Body of pancreas (tissue), 4 donors: Measurements from ENCODE around the gene FAM120B. TPM values are rescaled to one million over a fixed set of nuclear protein-coding genes. Genes with fewer than 3 reads are reported as not detected.

Experiments used
- ATAC-seq: fragments of 150-250 bp; one replicate; pipeline ENCODE4 v1.9.1; 2016
- DNase-seq, 4 donors: peaks; one replicate each; pipeline ENCODE4 v3.0.0-alpha.2; 2019
- H3K27ac ChIP-seq, 4 donors: fragments of 200-600 bp; sonication (generic); 1 replicate in 3 of 4; 2 replicates in 1 of 4; pipeline versions ENCODE4 v1.5.1 to v1.6.1; 2016 to 2019; ENCODE audit warnings: mild to moderate bottlenecking in 1 of 4, mixed read lengths in 1 of 4, moderate library complexity in 1 of 4
- H3K27me3 ChIP-seq, 2 donors: fragments of 200-600 bp; sonication (generic); one replicate each; pipeline ENCODE4 v1.6.0; 2016; ENCODE audit warnings: mild to moderate bottlenecking in 1 of 2
- H3K36me3 ChIP-seq, 2 donors: fragments of 200-600 bp; sonication (generic); replicated peaks in 1 of 2; 2 replicates each; pipeline ENCODE4 v1.5.1; 2016; ENCODE audit warnings: low read depth in 2 of 2; ENCODE audit not compliant: insufficient read depth in 1 of 2
- H3K4me1 ChIP-seq: fragments of 200-600 bp; sonication (generic); one replicate; pipeline ENCODE4 v1.6.0; 2016
- H3K4me3 ChIP-seq, 2 donors: fragments of 200-600 bp; sonication (generic); 1 replicate in 1 of 2; 2 replicates in 1 of 2; pipeline ENCODE4 v1.5.1; 2016 to 2019
- H3K9me3 ChIP-seq, 3 donors: fragments of 200-600 bp; sonication (generic); 1 replicate in 2 of 3; 2 replicates in 1 of 3; pipeline ENCODE4 v1.5.1; 2016
- CTCF ChIP-seq, 7 experiments: fragments of 450-650 bp in 4 of 7; fragments of 200-600 bp in 3 of 7; sonication (generic) in 3 of 7; IDR thresholded peaks; one replicate each; pipeline ENCODE4 v1.5.1; 2016 to 2019; ENCODE audit warnings: antibody characterized with exemption in 7 of 7
- POLR2A ChIP-seq, 3 donors: fragments of 450-650 bp; IDR thresholded peaks; one replicate each; pipeline ENCODE4 v1.6.1; 2016; ENCODE audit warnings: antibody characterized with exemption in 3 of 3, mild to moderate bottlenecking in 2 of 3
- WGBS, 2 donors: methylation state at CpG; one replicate each; pipeline ENCODE4 v1.1.5; 2017; 5-methylcytosine and 5-hydroxymethylcytosine counted together
- intact Hi-C: fragments of 100-400 bp; cut with DNase I; formaldehyde crosslinking; loops from one replicate; pipeline ENCODE4 v1.15.1; 2023
- total RNA-seq, 2 donors: library from RNA; depleted of rRNA; stranded (reverse); fragments of >200 nt; gene quantifications; one replicate each; pipeline ENCODE4 v1.1.0, GENCODE V29; 2016

Gene FAM120B
- total RNA-seq, 2 donors from 2014 or later: 15.6 to 29.0 TPM

- Histone ChIP-seq H3K27me3 (no peaks in the 10 kb centered on the region), H3K4me3 (peak overlapping the region; percentile 51 to 59), H3K36me3 (no peaks in the 10 kb centered on the region), H3K4me1 (peaks cover 36% of the 10 kb centered on the region), H3K27ac (peak overlapping the region in 3 of 4 donors; percentile 49 to 89 (median 81)), H3K9me3 (no peaks in the 10 kb centered on the region)
- TF ChIP-seq CTCF (IDR thresholded peaks at IDR 0.05): no peak
- no peak for TF ChIP-seq POLR2A (IDR thresholded peaks at IDR 0.05)
- ATAC-seq (peak; percentile 5), DNase-seq (peak in 1 of 4 donors; percentile 21)
- WGBS, 2 donors: 5 to 10% methylated on average over 19 to 25 of the region's 29 CpGs
- intact Hi-C loops: no loop called here
These were observed 694 bp upstream of the FAM120B start for GRCh38 chr6:170305805-170306323.

GRCh38 chr6:170307080-170307545 lies 555 bp downstream of the FAM120B start:
- intact Hi-C loops: no loop called here
- DNase-seq: no peak
- Histone ChIP-seq H3K36me3 (no peaks in the 10 kb centered on the region), H3K9me3 (no peaks in the 10 kb centered on the region), H3K27ac (peak overlapping the region; percentile 74 to 89 (median 79)), H3K4me3 (peak overlapping the region; percentile 51 to 89), H3K4me1 (peaks cover 36% of the 10 kb centered on the region), H3K27me3 (no peaks in the 10 kb centered on the region)
- 3 to 4% methylated on average over 15 of the region's 15 CpGs for WGBS, 2 donors
- no peak for TF ChIP-seq CTCF (IDR thresholded peaks at IDR 0.05)
- no peak for TF ChIP-seq POLR2A (IDR thresholded peaks at IDR 0.05)
- ATAC-seq: no peak

GRCh38 chr6:170308761-170309160 lies 2.2 kb downstream of the FAM120B start:
- no peak overlapping the region for H3K27ac ChIP-seq
- no peaks in the 10 kb centered on the region for H3K27me3 ChIP-seq
- ATAC-seq (no peak), DNase-seq (no peak)
- H3K9me3 ChIP-seq: no peaks in the 10 kb centered on the region
- no peak for TF ChIP-seq CTCF (IDR thresholded peaks at IDR 0.05)
- TF ChIP-seq POLR2A (IDR thresholded peaks at IDR 0.05): no peak
- no peak overlapping the region for H3K4me3 ChIP-seq
- no peaks in the 10 kb centered on the region for H3K36me3 ChIP-seq
- 82 to 96% methylated on average over 1 of the region's 1 CpG for WGBS, 2 donors
- intact Hi-C loops: no loop called here
- peaks cover 47% of the 10 kb centered on the region for H3K4me1 ChIP-seq

GRCh38 chr6:170311696-170312095 lies 5.1 kb downstream of the FAM120B start:
- H3K4me1 ChIP-seq: peaks cover 40% of the 10 kb centered on the region
- no peaks in the 10 kb centered on the region for H3K27me3 ChIP-seq
- intact Hi-C loops: no loop called here
- H3K27ac ChIP-seq: no peak overlapping the region
- H3K36me3 ChIP-seq: no peaks in the 10 kb centered on the region
- no peak for TF ChIP-seq CTCF (IDR thresholded peaks at IDR 0.05)
- ATAC-seq: no peak
- 71 to 78% methylated on average over 5 of the region's 5 CpGs for WGBS, 2 donors
- no peak overlapping the region for H3K4me3 ChIP-seq
- no peak for DNase-seq
- no peaks in the 10 kb centered on the region for H3K9me3 ChIP-seq

- H3K4me1 ChIP-seq: peaks cover 37% of the 10 kb centered on the region
- no peak for TF ChIP-seq POLR2A (IDR thresholded peaks at IDR 0.05)
- TF ChIP-seq CTCF (IDR thresholded peaks at IDR 0.05): no peak
- ATAC-seq (no peak), DNase-seq (no peak)
- no peak overlapping the region for H3K27ac ChIP-seq
- no peak overlapping the region for H3K4me3 ChIP-seq
- 81 to 90% methylated on average over 2 of the region's 2 CpGs for WGBS, 2 donors
- no peaks in the 10 kb centered on the region for H3K27me3 ChIP-seq
- H3K36me3 ChIP-seq: no peaks in the 10 kb centered on the region
- intact Hi-C loops: no loop called here
- H3K9me3 ChIP-seq: no peaks in the 10 kb centered on the region
These were observed 6.3 kb downstream of the FAM120B start for GRCh38 chr6:170312876-170313275.
